SK-N-MC (cell line): ENCODE data around the gene OLIG2.
A peak's percentile ranks its signal among the peaks of the same experiment; 100 is the strongest.

Experiments used
- DNase-seq: peaks from one replicate; pipeline ENCODE4 v3.0.0-alpha.2; 2011; ENCODE audit warnings: low read depth, low spot score
- H3K27ac ChIP-seq: fragments of 200-600 bp; sonication (generic); 2 replicates; pipeline ENCODE4 v1.5.1; 2016; ENCODE audit warnings: mixed run types
- H3K36me3 ChIP-seq: fragments of 200-600 bp; sonication (generic); 2 replicates; pipeline ENCODE4 v1.6.1; 2017; ENCODE audit warnings: antibody characterized with exemption, low read length, mixed read lengths; ENCODE audit not compliant: insufficient read depth
- H3K4me3 ChIP-seq: fragments of 200-600 bp; sonication (generic); 2 replicates; pipeline ENCODE4 v1.5.1; 2016
- H3K9ac ChIP-seq: fragments of 200-600 bp; sonication (generic); 2 replicates; pipeline ENCODE4 v1.8.0; 2017; ENCODE audit warnings: mixed run types, mixed read lengths; ENCODE audit not compliant: insufficient read length
- H3K9me3 ChIP-seq: fragments of 200-600 bp; sonication (generic); 2 replicates; pipeline ENCODE4 v1.6.1; 2017; ENCODE audit warnings: low read depth, mild to moderate bottlenecking, antibody characterized with exemption, low read length, moderate library complexity, mixed read lengths
- EZH2 ChIP-seq: fragments of 200-600 bp; sonication (generic); IDR thresholded peaks from one replicate; pipeline ENCODE4 v1.6.1; 2017; ENCODE audit warnings: antibody characterized with exemption
- FOXP2 ChIP-seq: optimal IDR thresholded peaks from 2 replicates; pipeline ENCODE3; 2011; ENCODE audit warnings: mild to moderate bottlenecking, moderate library complexity; ENCODE audit not compliant: insufficient read depth; ENCODE audit errors: extremely low read length, control extremely low read depth
- POLR2AphosphoS5 ChIP-seq: IDR thresholded peaks from 2 replicates; pipeline ENCODE4 v1.6.1; 2012; ENCODE audit warnings: mild to moderate bottlenecking, low read depth, low read length, borderline replicate concordance

OLIG2 gene

DNA sequence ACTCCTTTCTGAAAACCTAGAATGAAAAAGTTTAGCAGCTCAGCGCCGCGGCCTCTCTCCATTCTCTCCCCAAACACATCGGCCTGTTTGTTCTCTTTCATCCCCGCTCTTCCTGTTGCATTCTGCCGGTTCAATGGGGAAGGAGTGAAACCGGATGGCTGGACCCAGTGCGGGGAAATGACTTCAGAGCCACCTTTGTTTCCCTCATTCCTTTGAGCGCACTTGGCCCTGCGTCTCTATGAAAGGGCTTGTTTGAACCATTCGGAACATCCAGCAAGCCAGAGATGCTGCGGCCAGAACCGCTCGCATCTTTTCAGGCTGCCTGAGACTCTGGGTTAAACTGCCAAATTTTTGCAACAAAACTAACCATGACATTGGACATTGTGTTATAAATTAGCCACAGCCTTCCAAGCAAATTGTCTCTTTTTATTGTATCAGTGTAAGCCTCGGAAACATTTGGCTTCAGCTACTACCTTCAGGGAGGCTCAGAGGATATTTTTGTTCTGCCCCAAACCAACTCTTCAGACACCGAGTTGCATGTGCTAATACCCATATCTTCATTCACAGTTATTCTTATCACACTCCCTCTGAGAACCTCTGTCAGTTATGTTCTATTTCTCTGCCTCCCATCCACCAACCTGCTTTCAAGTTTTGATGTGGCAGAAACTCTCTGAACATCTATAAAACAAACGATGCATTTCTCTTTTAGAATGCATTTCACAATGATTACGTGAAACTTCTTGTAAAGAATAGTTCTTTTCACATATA lies 39.1 kb downstream of the OLIG2 start:
- Histone ChIP-seq H3K9me3 (peaks cover 5% of the 10 kb centered on the region; the same call in 1 of the 2 replicates), H3K27ac (no peak overlapping the region), H3K4me3 (no peak overlapping the region), H3K9ac (no peak overlapping the region), H3K36me3 (no peaks in the 10 kb centered on the region)
- no peak for TF ChIP-seq EZH2
- no peak for TF ChIP-seq POLR2AphosphoS5
- TF ChIP-seq FOXP2 = no peak
- DNase-seq = no peak

DNA sequence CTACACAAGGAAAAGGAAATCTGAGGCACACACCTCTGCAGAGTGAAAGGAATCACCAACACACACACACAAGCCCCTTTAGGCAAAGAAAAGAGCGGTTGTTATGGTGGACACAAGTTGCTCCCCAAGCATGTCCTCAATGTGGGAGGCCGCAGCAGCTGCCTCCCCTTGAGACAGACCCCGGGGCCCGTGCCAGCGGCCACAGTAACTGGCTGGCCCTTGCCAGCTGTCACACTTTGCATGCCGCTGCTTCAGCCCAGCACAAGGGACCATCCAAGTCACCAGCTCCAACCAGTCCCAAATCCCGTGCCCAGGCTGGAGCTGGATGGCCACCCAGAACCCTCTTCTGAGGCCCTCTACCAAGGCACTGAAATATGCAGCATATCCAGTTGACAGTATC lies 41.3 kb downstream of the OLIG2 start:
- peaks cover 5% of the 10 kb centered on the region; the same call in 1 of the 2 replicates for H3K9me3 ChIP-seq
- no peak overlapping the region for H3K4me3 ChIP-seq
- no peak for DNase-seq
- H3K36me3 ChIP-seq = no peaks in the 10 kb centered on the region
- no peak for TF ChIP-seq POLR2AphosphoS5
- no peak for TF ChIP-seq FOXP2
- no peak for TF ChIP-seq EZH2
- no peak overlapping the region for H3K27ac ChIP-seq
- H3K9ac ChIP-seq = no peak overlapping the region

- no peak for DNase-seq
- TF ChIP-seq FOXP2 (no peak), POLR2AphosphoS5 (no peak), EZH2 (no peak)
- Histone ChIP-seq H3K9ac (no peak overlapping the region), H3K36me3 (no peaks in the 10 kb centered on the region), H3K27ac (no peak overlapping the region), H3K4me3 (no peak overlapping the region), H3K9me3 (peaks cover 5% of the 10 kb centered on the region; the same call in 1 of the 2 replicates)
Observed at GRCh38 chr21:33067457-33067856, 41.7 kb downstream of the OLIG2 start.

- TF ChIP-seq POLR2AphosphoS5 = no peak
- no peak for TF ChIP-seq EZH2
- no peak for TF ChIP-seq FOXP2
- no peak overlapping the region for H3K27ac ChIP-seq
- H3K9me3 ChIP-seq = peaks cover 5% of the 10 kb centered on the region; the same call in 1 of the 2 replicates
- H3K36me3 ChIP-seq = no peaks in the 10 kb centered on the region
- DNase-seq = no peak
- no peak overlapping the region for H3K9ac ChIP-seq
- no peak overlapping the region for H3K4me3 ChIP-seq
Observed at GRCh38 chr21:33069243-33069642, 43.5 kb downstream of the OLIG2 start.

DNA sequence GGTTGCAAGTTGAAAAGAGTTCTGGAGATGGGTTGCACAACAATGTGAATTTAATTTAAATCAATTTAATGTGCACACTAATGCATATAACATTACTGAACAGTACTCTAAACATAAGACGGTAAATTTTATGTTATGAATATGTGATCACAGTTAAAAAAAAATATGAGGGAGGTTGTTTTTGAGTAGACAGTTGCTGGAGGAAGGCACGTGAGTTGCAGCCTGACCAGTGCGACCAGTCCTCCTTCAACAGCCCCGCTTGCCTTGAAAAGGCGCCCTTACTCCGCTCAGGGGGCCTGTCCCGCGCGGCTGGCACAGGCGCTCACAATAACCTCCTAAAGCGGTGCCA lies 43.9 kb downstream of the OLIG2 start:
- TF ChIP-seq FOXP2 = no peak
- TF ChIP-seq EZH2 = no peak
- TF ChIP-seq POLR2AphosphoS5 = no peak
- no peaks in the 10 kb centered on the region for H3K36me3 ChIP-seq
- no peak for DNase-seq
- H3K9me3 ChIP-seq = peaks cover 5% of the 10 kb centered on the region; the same call in 1 of the 2 replicates
- no peak overlapping the region for H3K4me3 ChIP-seq
- no peak overlapping the region for H3K9ac ChIP-seq
- H3K27ac ChIP-seq = no peak overlapping the region

- no peak within 1 kb of the TSS for H3K9ac ChIP-seq
- DNase-seq = no peak
Observed at GRCh38 chr21:33069994-33070743, 44.4 kb downstream of the OLIG2 start, which contains the start of gene OLIG1. Gene OLIG1, plus strand, starts transcription at chr21:33070141. Its CDS starts 106 bp downstream, at chr21:33070247.

DNA sequence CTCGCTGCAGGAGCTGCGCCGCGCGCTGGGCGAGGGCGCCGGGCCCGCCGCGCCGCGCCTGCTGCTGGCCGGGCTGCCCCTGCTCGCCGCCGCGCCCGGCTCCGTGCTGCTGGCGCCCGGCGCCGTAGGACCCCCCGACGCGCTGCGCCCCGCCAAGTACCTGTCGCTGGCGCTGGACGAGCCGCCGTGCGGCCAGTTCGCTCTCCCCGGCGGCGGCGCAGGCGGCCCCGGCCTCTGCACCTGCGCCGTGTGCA lies 44.9 kb downstream of the OLIG2 start:
- Histone ChIP-seq H3K9me3 (peaks cover 5% of the 10 kb centered on the region; the same call in 1 of the 2 replicates), H3K36me3 (no peaks in the 10 kb centered on the region), H3K4me3 (no peak overlapping the region), H3K27ac (no peak overlapping the region), H3K9ac (no peak overlapping the region)
- DNase-seq = no peak
- TF ChIP-seq FOXP2 = no peak
- no peak for TF ChIP-seq EZH2
- TF ChIP-seq POLR2AphosphoS5 = no peak

More at GRCh38 chr21:33069994-33070743, 44.4 kb downstream of the OLIG2 start, which contains the start of gene OLIG1:
- Histone ChIP-seq H3K4me3 (no peak within 1 kb of the TSS), H3K9me3 (peaks cover 5% of the 10 kb centered on the region; the same call in 1 of the 2 replicates), H3K27ac (no peak within 1 kb of the TSS), H3K36me3 (no peaks in the 10 kb centered on the region)
- TF ChIP-seq EZH2 = no peak
- TF ChIP-seq POLR2AphosphoS5 = no peak
- TF ChIP-seq FOXP2 = no peak

DNA sequence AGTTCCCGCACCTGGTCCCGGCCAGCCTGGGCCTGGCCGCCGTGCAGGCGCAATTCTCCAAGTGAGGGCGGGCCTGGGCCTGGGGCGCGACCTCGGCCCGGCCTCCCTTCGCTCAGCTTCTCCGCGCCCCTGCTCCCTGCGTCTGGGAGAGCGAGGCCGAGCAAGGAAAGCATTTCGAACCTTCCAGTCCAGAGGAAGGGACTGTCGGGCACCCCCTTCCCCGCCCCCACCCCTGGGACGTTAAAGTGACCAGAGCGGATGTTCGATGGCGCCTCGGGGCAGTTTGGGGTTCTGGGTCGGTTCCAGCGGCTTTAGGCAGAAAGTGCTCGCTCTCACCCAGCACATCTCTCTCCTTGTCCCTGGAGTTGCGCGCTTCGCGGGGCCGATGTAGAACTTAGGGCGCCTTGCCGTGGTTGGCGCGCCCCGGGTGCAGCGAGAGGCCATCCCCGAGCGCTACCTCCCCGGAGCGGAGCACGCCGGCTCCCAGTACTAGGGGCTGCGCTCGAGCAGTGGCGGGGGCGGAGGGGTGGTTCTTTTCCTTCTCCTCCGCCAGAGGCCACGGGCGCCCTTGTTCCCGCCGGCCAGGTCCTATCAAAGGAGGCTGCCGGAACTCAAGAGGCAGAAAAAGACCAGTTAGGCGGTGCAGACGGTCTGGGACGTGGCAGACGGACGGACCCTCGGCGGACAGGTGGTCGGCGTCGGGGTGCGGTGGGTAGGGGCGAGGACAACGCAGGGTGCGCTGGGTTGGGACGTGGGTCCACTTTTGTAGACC lies 45.4 kb downstream of the OLIG2 start:
- DNase-seq = no peak
- Histone ChIP-seq H3K9me3 (peaks cover 5% of the 10 kb centered on the region; the same call in 1 of the 2 replicates), H3K27ac (no peak overlapping the region), H3K9ac (no peak overlapping the region), H3K36me3 (no peaks in the 10 kb centered on the region), H3K4me3 (no peak overlapping the region)
- TF ChIP-seq FOXP2 (no peak), EZH2 (peak; percentile 81)
